Subcutaneous adipose tissue (tissue), 4 donors: ENCODE data around the gene CST4. TPM values are rescaled to one million over a fixed set of nuclear protein-coding genes. Genes with fewer than 3 reads are reported as not detected.
"Not testable (repeated sequence)": the region's sequence is repeated elsewhere in the genome, so short reads cannot be mapped to it uniquely, and the experiment has no call there.

Experiments used
- total RNA-seq, 4 donors: library from RNA; depleted of rRNA; stranded (reverse); fragments of >200 nt; gene quantifications; one replicate each; pipeline ENCODE4 v1.1.0, GENCODE V29; 2016
- TF ChIP-seq, protein P1 (sequence below): fragments of 450-650 bp; IDR thresholded peaks from one replicate; pipeline ENCODE4 v1.5.1; 2016; ENCODE audit warnings: low read depth, mild to moderate bottlenecking, control low read depth, antibody characterized with exemption, moderate library complexity

The CST4 gene, protein sequence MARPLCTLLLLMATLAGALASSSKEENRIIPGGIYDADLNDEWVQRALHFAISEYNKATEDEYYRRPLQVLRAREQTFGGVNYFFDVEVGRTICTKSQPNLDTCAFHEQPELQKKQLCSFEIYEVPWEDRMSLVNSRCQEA
- total RNA-seq: not detected

DNA sequence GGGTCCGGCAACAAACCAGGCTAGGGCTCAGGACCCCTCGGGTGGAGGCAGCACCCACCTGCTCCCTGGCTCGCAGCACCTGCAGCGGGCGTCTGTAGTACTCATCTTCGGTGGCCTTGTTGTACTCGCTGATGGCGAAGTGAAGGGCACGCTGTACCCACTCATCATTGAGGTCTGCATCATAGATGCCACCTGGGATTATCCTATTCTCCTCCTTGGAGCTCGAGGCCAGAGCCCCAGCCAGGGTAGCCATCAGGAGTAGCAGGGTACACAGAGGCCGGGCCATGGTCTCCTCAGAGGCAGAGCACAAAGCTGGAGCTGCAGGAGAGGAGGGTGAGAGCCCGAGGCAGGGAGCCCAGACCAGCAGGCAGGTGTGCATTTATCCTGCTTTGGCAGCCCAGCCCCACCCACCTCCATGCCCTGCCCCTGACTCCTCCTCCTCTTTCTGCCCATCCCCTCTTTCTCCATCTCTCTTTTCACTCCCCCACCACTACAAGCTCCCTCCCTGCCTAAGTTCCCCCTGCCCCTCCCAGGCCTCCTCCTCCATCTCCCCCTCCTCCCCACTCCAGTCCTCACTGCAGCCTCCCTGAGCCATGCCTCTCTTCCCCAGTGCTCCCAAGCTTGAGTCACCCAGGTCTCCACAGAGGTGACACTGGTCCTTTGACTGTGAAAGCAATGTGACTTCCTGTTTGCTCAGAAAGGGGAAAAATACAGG is at the start of gene CST4:
CST4 (minus strand) TSS at position 355 of the 715 bp plus-strand sequence; CDS start at position 286, 69 bp downstream.
- TF ChIP-seq, protein P1, sequence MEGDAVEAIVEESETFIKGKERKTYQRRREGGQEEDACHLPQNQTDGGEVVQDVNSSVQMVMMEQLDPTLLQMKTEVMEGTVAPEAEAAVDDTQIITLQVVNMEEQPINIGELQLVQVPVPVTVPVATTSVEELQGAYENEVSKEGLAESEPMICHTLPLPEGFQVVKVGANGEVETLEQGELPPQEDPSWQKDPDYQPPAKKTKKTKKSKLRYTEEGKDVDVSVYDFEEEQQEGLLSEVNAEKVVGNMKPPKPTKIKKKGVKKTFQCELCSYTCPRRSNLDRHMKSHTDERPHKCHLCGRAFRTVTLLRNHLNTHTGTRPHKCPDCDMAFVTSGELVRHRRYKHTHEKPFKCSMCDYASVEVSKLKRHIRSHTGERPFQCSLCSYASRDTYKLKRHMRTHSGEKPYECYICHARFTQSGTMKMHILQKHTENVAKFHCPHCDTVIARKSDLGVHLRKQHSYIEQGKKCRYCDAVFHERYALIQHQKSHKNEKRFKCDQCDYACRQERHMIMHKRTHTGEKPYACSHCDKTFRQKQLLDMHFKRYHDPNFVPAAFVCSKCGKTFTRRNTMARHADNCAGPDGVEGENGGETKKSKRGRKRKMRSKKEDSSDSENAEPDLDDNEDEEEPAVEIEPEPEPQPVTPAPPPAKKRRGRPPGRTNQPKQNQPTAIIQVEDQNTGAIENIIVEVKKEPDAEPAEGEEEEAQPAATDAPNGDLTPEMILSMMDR: not testable (repeated sequence)

DNA sequence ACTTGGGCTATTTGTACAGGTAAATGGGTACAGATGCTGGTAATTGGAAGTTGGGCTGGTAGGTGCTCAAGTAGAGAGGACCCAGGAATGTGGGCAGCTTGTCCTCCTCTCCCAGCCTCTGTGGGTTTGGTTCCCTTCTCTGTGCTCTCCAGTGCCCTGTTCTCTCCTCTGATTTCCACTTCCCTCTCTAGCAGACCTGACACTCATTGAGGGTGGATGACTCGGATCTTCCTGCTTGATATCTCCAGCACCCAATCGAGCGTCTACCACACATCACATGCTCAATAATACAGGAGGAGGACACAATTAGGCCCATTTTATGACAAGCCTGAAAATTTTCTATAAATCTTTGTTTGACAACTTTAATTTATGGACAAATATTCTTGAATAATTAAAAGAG is 38.2 kb upstream of the CST4 start:
- TF ChIP-seq, protein P1: no peak

DNA sequence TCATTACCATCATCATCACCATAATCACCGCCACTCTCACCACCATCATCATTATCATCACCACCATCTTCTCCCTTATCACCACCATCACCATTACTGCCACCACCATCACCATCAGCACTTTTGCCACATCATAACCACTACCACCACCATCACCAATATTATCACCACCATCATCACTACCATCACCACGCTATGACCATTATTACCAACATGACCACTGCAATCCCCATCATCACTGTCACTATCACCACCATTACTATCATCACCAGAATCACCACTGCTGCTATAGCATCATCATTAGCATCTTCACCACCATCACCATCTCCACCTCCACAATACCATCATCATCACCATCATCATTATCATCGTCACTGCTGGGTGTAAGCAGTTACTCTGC is 36.3 kb upstream of the CST4 start:
- TF ChIP-seq, protein P1: no peak

DNA sequence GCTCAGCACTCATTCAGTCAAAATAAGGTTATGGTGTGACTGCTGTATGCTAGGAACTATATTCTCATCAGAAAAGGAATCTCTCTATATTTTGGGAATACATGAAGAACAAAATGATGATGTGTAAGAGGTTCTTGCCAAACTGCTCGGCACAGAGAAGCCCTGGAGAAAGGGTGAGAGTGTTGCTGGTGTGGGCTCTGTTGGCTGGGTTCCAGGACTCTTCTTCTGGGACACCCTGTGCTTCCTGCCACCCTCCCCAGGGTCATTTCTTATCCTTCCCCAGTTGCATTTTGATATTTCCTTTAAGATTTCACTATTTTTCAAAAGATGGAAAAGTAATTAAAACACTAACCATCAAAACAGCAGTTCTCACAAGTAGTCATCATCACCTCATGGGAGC is 33.1 kb upstream of the CST4 start:
- TF ChIP-seq, protein P1: no peak

DNA sequence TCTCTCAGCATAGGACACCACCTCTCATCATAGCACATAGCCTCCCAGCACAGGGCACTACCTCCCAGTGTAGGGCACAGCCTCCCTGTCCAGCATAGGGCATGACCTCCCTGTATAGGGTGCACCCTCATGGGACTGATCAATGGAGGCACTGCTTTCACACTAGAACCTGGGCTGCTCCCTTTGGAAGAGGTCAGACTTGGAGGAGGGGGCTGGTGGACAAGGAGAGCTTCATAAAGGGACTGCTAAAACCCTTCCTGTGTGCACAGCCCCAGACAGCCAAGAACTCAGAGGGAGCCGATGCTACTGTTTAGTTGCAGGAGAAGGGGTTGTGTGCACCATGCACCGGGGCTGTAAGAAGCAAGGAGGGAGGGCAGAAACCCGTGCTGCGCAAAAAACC is 21.9 kb upstream of the CST4 start:
- TF ChIP-seq, protein P1: no peak

DNA sequence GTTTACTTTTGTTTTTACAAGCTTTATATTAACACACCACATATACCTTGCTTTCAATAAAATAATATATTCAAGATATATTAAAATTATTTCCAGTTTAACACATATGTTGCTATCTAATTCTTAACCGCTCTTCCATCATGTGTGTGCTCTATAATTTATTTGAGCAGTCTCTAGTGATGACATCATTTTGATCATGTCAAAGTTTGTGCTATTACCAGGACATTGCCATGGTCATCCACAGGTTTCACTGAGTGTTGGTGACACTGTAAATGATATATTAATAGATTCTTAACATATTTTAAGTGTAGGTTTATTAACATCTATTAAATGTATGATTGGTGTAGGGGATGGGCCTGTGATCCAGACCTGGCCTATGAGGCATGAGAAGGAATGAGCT is 17.1 kb upstream of the CST4 start:
- TF ChIP-seq, protein P1: no peak

DNA sequence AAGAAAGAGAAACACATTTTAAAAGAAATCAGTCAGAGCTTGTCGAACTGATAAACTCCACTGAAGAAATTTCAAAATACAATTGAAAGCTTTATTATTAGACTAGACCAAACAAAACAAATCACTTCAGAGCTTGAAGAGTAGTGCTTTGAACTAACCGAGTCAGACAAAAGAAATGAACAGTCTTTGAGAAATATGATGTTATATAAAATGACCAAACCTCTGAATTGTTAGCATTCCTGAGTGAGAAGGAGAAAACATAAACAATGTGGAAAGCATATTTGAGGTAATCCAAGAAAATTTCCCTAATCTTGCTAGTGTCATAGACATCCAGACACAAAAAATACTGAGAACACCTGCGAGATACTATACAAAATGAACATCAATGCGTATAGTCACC is 13.2 kb upstream of the CST4 start:
- TF ChIP-seq, protein P1: no peak
